Progenitor cell of endocrine pancreas (in vitro differentiated cells): Measurements from ENCODE around the gene GGTLC1. TPM values are rescaled to one million over a fixed set of nuclear protein-coding genes. Genes with fewer than 3 reads are reported as not detected.

Experiments used
- DNase-seq: peaks from one replicate; pipeline ENCODE4 v3.0.0; 2021; ENCODE audit warnings: low spot score; ENCODE audit not compliant: unreplicated experiment
- H3K27ac Mint-ChIP-seq: 2 replicates; pipeline ENCODE4 v1.8.0; 2021; ENCODE audit warnings: mild to moderate bottlenecking, moderate library complexity, mixed read lengths
- H3K27me3 Mint-ChIP-seq: 2 replicates; pipeline ENCODE4 v1.8.0; 2021; ENCODE audit warnings: mixed read lengths
- H3K36me3 Mint-ChIP-seq: 2 replicates; pipeline ENCODE4 v1.8.0; 2022; ENCODE audit warnings: mixed read lengths; ENCODE audit not compliant: insufficient read depth
- H3K4me1 Mint-ChIP-seq: 2 replicates; pipeline ENCODE4 v1.8.0; 2021; ENCODE audit warnings: low read depth, mixed read lengths
- H3K4me3 Mint-ChIP-seq: 2 replicates; pipeline ENCODE4 v1.8.0; 2021; ENCODE audit warnings: low read depth, mild to moderate bottlenecking, moderate library complexity, mixed read lengths
- H3K9me3 Mint-ChIP-seq: 2 replicates; pipeline ENCODE4 v1.8.0; 2021; ENCODE audit warnings: low read depth, mixed read lengths
- total RNA-seq: library from RNA; stranded (reverse); gene quantifications from 2 replicates; pipeline ENCODE4 v1.2.1, GENCODE V29; 2021
- TF ChIP-seq, protein P1 (sequence below): fragments of 200-600 bp; sonication (generic); IDR thresholded peaks from one replicate; pipeline ENCODE4 v1.5.0; 2021; ENCODE audit warnings: antibody characterized with exemption, mild to moderate bottlenecking; ENCODE audit not compliant: unreplicated experiment

GGTLC1 gene
- total RNA-seq, 1 donor from 2014 or later, result not detected

DNA sequence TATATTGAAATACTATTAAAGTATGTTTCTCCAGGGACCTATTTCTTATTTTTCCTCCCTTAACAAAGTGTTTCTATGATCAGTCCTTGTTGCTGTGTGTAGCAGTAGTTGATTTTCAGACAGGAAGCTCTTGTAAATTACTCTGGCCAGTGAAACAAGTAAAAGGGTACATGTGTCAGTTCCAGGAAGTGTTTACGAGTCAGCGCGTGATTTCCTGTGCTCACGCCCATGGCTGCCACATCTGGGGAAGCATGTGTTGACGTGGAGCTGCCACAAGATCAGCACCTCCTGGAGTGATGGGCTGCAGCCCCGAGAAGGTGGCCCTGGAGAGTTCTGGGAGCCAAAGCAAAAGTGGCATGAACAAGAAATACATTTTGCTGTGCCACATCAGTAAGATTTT, 38.6 kb upstream of the GGTLC1 start:
- Mint-ChIP-seq H3K4me3 (no peak overlapping the region), H3K4me1 (no peaks in the 10 kb centered on the region), H3K36me3 (no peaks in the 10 kb centered on the region), H3K9me3 (no peaks in the 10 kb centered on the region), H3K27me3 (no peaks in the 10 kb centered on the region), H3K27ac (no peak overlapping the region)
- TF ChIP-seq, protein P1, sequence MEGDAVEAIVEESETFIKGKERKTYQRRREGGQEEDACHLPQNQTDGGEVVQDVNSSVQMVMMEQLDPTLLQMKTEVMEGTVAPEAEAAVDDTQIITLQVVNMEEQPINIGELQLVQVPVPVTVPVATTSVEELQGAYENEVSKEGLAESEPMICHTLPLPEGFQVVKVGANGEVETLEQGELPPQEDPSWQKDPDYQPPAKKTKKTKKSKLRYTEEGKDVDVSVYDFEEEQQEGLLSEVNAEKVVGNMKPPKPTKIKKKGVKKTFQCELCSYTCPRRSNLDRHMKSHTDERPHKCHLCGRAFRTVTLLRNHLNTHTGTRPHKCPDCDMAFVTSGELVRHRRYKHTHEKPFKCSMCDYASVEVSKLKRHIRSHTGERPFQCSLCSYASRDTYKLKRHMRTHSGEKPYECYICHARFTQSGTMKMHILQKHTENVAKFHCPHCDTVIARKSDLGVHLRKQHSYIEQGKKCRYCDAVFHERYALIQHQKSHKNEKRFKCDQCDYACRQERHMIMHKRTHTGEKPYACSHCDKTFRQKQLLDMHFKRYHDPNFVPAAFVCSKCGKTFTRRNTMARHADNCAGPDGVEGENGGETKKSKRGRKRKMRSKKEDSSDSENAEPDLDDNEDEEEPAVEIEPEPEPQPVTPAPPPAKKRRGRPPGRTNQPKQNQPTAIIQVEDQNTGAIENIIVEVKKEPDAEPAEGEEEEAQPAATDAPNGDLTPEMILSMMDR, result no peak
- no peak for DNase-seq

DNA sequence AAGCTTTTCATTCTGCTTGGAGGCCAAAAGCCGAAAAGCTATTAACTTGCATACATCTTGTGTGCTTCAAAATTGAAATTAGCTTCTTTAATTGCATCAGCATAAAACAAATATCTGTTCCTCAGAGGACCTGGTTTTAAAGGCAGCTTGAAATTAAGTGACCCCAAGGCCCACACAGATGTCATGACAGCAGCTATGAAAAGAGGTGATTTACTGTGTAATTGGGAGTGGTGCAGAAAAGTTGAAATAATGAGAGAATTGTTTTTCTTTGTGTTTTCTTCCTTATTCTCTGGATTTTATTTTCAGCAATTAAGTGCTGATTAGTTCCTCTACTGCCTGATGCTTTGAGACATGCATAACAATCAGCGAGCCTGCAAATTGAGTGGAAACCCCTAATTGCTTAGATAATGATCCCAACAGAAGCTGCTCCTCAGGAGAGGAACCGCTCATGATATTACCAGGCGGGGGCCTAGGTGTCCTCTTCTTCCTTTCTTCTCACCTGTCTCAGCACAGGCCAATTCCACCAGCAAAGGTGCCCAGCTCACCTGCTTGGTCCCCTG, 34.1 kb upstream of the GGTLC1 start:
- TF ChIP-seq, protein P1, result no peak
- DNase-seq, result no peak
- peaks cover 12% of the 10 kb centered on the region for H3K27me3 Mint-ChIP-seq
- no peak overlapping the region for H3K4me3 Mint-ChIP-seq
- H3K27ac Mint-ChIP-seq, result no peak overlapping the region
- no peaks in the 10 kb centered on the region for H3K9me3 Mint-ChIP-seq
- no peaks in the 10 kb centered on the region for H3K4me1 Mint-ChIP-seq
- no peaks in the 10 kb centered on the region for H3K36me3 Mint-ChIP-seq

DNA sequence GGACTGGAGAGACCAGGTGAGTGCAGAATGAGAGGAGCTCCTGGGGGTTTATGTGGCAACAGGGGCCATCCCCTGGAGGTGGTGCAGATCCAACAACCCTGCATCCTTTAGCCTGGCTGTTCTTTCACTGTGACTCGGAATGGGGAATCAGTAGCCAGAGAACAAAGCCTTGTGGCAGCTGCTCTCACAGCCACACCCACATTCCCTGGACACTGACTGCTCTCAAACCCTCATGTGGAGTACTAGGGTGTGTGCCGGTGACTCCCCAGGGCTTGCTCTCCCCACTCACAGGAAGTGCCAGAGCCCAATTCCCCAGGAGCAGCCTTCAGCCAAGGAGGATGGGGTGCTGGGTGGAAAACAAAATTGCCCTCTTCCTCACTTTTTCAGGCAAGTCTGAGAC, 30.2 kb upstream of the GGTLC1 start:
- Mint-ChIP-seq H3K4me3 (no peak overlapping the region), H3K9me3 (no peaks in the 10 kb centered on the region), H3K36me3 (no peaks in the 10 kb centered on the region), H3K27me3 (peaks cover 36% of the 10 kb centered on the region), H3K4me1 (peaks cover 10% of the 10 kb centered on the region), H3K27ac (no peak overlapping the region)
- DNase-seq, result no peak
- TF ChIP-seq, protein P1, result no peak

DNA sequence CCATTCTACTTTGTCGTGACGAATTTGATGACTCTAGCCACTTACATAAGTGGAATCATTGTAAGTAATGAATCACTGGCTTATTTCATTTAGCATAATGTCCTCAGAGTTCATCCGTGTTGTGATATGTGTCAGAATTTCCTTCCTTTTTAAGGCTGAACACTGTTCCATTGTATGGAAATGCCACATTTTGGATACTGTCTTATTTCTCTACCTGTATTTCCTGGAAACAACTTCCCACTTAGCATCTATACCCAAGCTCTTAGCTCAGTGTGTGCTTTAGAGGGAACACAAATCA, 28.8 kb upstream of the GGTLC1 start:
- TF ChIP-seq, protein P1, result no peak
- Mint-ChIP-seq H3K27ac (no peak overlapping the region), H3K4me1 (peaks cover 10% of the 10 kb centered on the region), H3K9me3 (no peaks in the 10 kb centered on the region), H3K4me3 (no peak overlapping the region), H3K36me3 (no peaks in the 10 kb centered on the region), H3K27me3 (peaks cover 41% of the 10 kb centered on the region)
- no peak for DNase-seq

DNA sequence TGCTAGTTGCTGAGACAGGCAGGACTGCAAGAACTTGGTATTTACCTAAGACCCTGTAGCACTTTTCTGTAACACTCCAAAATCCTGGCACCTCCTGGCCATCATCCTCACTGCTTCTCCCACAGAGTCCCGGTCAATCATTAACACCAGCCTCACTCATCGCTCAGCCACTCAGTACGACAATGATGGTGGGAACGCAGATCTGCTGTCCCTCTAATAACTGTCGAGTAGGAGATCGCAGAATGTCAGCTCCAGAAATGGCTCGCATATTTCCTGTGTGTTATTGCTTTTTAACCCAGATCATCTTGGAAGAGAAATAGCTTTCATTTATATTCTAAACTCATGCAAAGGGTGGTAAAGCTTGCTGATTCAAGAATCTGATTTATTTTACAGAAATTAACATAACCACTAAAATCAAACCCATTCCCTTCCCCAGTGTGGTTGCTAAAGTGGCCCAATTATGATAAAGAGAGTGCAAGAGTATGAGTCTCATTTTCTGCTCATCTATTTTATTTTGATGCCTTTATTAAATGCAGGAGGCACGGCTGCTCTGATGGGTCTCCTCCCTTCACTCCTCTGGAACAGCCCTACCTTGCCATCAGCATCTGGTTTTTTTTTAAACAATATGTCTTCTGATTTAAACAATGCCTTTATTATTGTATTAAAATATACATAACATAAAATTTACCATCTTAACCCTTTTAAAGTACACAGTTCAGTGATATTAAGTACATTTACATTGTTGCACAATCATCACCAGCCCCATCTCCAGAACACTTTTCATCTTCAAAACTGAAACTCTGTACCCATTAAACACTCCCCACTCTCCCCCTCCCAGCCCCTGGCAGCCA, 28.3 kb upstream of the GGTLC1 start:
- Mint-ChIP-seq H3K9me3 (no peaks in the 10 kb centered on the region), H3K27me3 (peaks cover 41% of the 10 kb centered on the region), H3K4me3 (no peak overlapping the region), H3K27ac (no peak overlapping the region), H3K36me3 (no peaks in the 10 kb centered on the region), H3K4me1 (peaks cover 10% of the 10 kb centered on the region)
- no peak for DNase-seq
- TF ChIP-seq, protein P1, result no peak
